MCF 10A (cell line): ENCODE results near the gene HPSE2. TPM values are rescaled to one million over a fixed set of nuclear protein-coding genes. Genes with fewer than 3 reads are reported as not detected.

Source experiments
- BruUV-seq: library from RNA; stranded (reverse); fragments of 400-500 nt; replicated peaks from 2 replicates; lab custom pipeline; 2021; lab: Mats Ljungman, UMichigan
- CTCF ChIA-PET: fragments of 300-600 bp; sonication (Branson Sonifier 250); formaldehyde crosslinking; extraction: SDS; loops from one replicate; lab custom pipeline; 2021; ENCODE audit warnings: antibody characterized with exemption, inconsistent platforms; lab: Yijun Ruan, JAX
- POLR2A ChIA-PET: fragments of 300-600, 350-650 bp; sonication (Branson Sonifier 250); formaldehyde crosslinking; extraction: SDS; loops from one replicate; lab custom pipeline; 2020; ENCODE audit warnings: antibody characterized with exemption, inconsistent platforms; lab: Yijun Ruan, JAX
- DNase-seq: peaks from one replicate; pipeline ENCODE4 v3.0.0-alpha.2; 2018; ENCODE audit not compliant: unreplicated experiment
- H3K27ac Mint-ChIP-seq: one replicate; pipeline ENCODE4 v1.8.0; 2022; ENCODE audit warnings: mild to moderate bottlenecking, low read depth, mixed read lengths; ENCODE audit not compliant: unreplicated experiment
- H3K27me3 Mint-ChIP-seq: one replicate; pipeline ENCODE4 v1.8.0; 2022; ENCODE audit warnings: mixed read lengths; ENCODE audit not compliant: insufficient read depth, unreplicated experiment
- H3K36me3 Mint-ChIP-seq: one replicate; pipeline ENCODE4 v1.8.0; 2022; ENCODE audit warnings: mild to moderate bottlenecking, moderate library complexity, mixed read lengths; ENCODE audit not compliant: insufficient read depth, unreplicated experiment
- H3K4me1 Mint-ChIP-seq: one replicate; pipeline ENCODE4 v1.8.0; 2022; ENCODE audit warnings: mixed read lengths; ENCODE audit not compliant: insufficient read depth, unreplicated experiment
- H3K4me3 Mint-ChIP-seq: one replicate; pipeline ENCODE4 v1.8.0; 2022; ENCODE audit warnings: mild to moderate bottlenecking, moderate library complexity, mixed read lengths; ENCODE audit not compliant: unreplicated experiment
- H3K9me3 Mint-ChIP-seq: one replicate; pipeline ENCODE4 v1.8.0; 2022; ENCODE audit warnings: mixed read lengths; ENCODE audit not compliant: unreplicated experiment
- CTCF ChIP-seq: fragments of 200-600 bp; IDR thresholded peaks from one replicate; pipeline ENCODE4 v1.8.0; 2022; ENCODE audit warnings: antibody characterized with exemption, mild to moderate bottlenecking; ENCODE audit not compliant: unreplicated experiment
- intact Hi-C: fragments of 100-400 bp; cut with micrococcal nuclease; formaldehyde crosslinking; loops from 2 replicates; pipeline ENCODE4 v1.14.1; 2022
- total RNA-seq: library from RNA; stranded (reverse); gene quantifications from 2 replicates; pipeline ENCODE4 v1.2.3, GENCODE V29; 2022

Gene HPSE2
- total RNA-seq, 1 experiment from 2014 or later, result not detected

GRCh38 chr10:98517672-98518071 lies 718.0 kb downstream of the HPSE2 start:
- no peak for TF ChIP-seq CTCF
- Mint-ChIP-seq H3K27me3 (peaks cover 13% of the 10 kb centered on the region), H3K9me3 (no peaks in the 10 kb centered on the region), H3K4me1 (no peaks in the 10 kb centered on the region), H3K4me3 (no peak overlapping the region), H3K36me3 (no peaks in the 10 kb centered on the region), H3K27ac (no peak overlapping the region)
- CTCF ChIA-PET, result no interaction called here
- no TSS peak for BruUV-seq
- no peak for DNase-seq
- POLR2A ChIA-PET, result no interaction called here
- intact Hi-C loops, result no loop called here

DNA sequence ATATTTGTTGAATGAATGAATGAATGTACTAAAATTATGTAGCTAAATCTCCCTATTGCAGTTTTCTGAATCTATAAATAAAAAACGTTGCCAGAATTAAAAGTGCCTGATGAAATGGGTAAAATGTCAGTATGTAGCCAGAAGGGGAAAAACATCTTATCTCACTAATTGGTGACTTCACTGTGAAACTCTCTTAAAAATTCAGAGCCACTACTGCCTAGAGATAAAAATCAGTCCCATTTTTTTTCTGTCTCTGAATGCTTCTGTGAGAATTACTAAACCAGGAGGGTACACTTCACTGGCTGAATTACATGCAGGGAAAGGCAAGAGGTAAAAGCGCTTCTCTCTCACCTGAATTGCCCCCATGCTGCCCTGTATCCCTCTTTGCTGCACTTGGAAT lies 719.3 kb downstream of the HPSE2 start:
- intact Hi-C loops, result no loop called here
- H3K36me3 Mint-ChIP-seq, result no peaks in the 10 kb centered on the region
- H3K4me1 Mint-ChIP-seq, result no peaks in the 10 kb centered on the region
- TF ChIP-seq CTCF, result no peak
- CTCF ChIA-PET, result no interaction called here
- POLR2A ChIA-PET, result no interaction called here
- peaks cover 13% of the 10 kb centered on the region for H3K27me3 Mint-ChIP-seq
- H3K27ac Mint-ChIP-seq, result no peak overlapping the region
- no peaks in the 10 kb centered on the region for H3K9me3 Mint-ChIP-seq
- BruUV-seq, result no TSS peak
- no peak for DNase-seq
- H3K4me3 Mint-ChIP-seq, result no peak overlapping the region

DNA sequence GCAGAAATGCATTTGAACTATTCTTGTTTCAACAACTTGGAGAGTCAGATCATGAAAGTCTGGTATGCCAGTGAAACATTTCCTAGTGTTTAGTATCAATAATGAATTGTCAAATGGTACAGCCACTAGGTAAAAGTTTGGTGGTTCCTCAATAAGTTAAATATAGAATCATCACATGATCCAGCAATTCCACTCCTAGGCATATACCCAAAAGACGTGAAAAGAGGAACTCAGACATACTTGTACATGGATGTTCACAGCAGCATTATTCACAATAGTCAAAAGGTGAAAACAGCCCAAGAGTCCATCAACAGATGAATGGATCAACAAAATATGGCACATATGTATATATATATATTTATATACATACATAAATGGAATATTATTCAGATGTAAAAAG lies 721.9 kb downstream of the HPSE2 start:
- no peaks in the 10 kb centered on the region for H3K9me3 Mint-ChIP-seq
- H3K27me3 Mint-ChIP-seq, result peaks cover 30% of the 10 kb centered on the region
- no peaks in the 10 kb centered on the region for H3K36me3 Mint-ChIP-seq
- ChIA-PET CTCF (no interaction called here), POLR2A (no interaction called here)
- intact Hi-C loops, result no loop called here
- BruUV-seq, result no TSS peak
- no peak for DNase-seq
- H3K4me1 Mint-ChIP-seq, result no peaks in the 10 kb centered on the region
- no peak overlapping the region for H3K4me3 Mint-ChIP-seq
- H3K27ac Mint-ChIP-seq, result no peak overlapping the region
- no peak for TF ChIP-seq CTCF

DNA sequence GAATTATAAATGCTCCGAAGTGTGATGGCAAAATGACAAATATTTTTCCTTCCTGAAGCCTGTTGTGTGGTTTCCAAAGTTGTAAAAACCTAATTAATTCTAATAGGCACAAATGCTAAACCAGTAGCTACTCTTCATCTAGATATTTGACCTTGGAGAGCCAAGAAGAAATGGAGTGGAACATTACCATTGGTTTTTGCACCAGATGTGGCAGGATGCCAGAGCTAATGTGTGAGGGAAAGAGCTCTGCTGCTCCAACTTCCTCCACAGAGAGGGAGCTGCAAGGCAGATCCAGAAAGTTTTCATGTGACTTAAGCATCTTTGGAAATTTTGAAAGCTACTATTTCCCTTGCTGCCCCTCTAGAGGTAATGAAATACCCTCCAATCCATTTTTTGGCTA lies 723.8 kb downstream of the HPSE2 start:
- no peak for TF ChIP-seq CTCF
- Mint-ChIP-seq H3K27ac (no peak overlapping the region), H3K27me3 (peaks cover 48% of the 10 kb centered on the region), H3K4me1 (no peaks in the 10 kb centered on the region), H3K36me3 (no peaks in the 10 kb centered on the region), H3K9me3 (no peaks in the 10 kb centered on the region), H3K4me3 (no peak overlapping the region)
- intact Hi-C loops, result no loop called here
- BruUV-seq, result no TSS peak
- ChIA-PET POLR2A (no interaction called here), CTCF (interaction anchor here (1.0 kb wide), 1 partner anchor 45 kb away, joined by 3 read pairs; no protein-coding TSS in a partner anchor)
- DNase-seq, result no peak
